HCT116 (cell line): ENCODE results near the gene FGGY. TPM values are rescaled to one million over a fixed set of nuclear protein-coding genes. Genes with fewer than 3 reads are reported as not detected.
A peak's percentile ranks its signal among the peaks of the same experiment; 100 is the strongest.

Source experiments
- ATAC-seq: fragments of 200-7000 bp; cut with Tn5 transposase; 2 replicates; pipeline ENCODE4 v1.9.1; 2020; ENCODE audit warnings: mild to moderate bottlenecking, moderate library complexity
- BruUV-seq: library from RNA; stranded (reverse); fragments of 400-500 nt; replicated peaks from 2 replicates; lab custom pipeline; 2021; lab: Mats Ljungman, UMichigan
- CTCF ChIA-PET: fragments of 300-600 bp; sonication (Branson Sonifier 250); formaldehyde crosslinking; loops from one replicate; lab custom pipeline; 2021; ENCODE audit warnings: antibody characterized with exemption; lab: Charles Lee
- POLR2A ChIA-PET: fragments of 300-600, 350-600 bp; sonication (Branson Sonifier 250); formaldehyde crosslinking; loops from one replicate; lab custom pipeline; 2021; ENCODE audit warnings: antibody characterized with exemption; lab: Charles Lee
- RAD21 ChIA-PET, 2 experiments: fragments of 300-600 bp; sonication (Branson Sonifier 250); formaldehyde crosslinking; loops; one replicate each; lab custom pipeline; 2023; ENCODE audit warnings: low total read pairs in 2 of 2; ENCODE audit not compliant: uncharacterized antibody in 2 of 2, unreplicated experiment in 2 of 2, low non-redundant PET in 1 of 2; lab: Charles Lee
- DNase-seq: peaks from one replicate; pipeline ENCODE4 v3.0.0-alpha.2; 2010; ENCODE audit warnings: low read depth, low spot score
- H2AFZ ChIP-seq: fragments of 200-600 bp; shearing (Covaris generic), sonication (generic); 2 replicates; pipeline ENCODE4 v1.6.1; 2017; ENCODE audit warnings: low read depth, mixed run types, mixed read lengths, antibody characterized with exemption, low read length; ENCODE audit not compliant: poor library complexity, severe bottlenecking
- H3K27ac ChIP-seq: 2 replicates; pipeline ENCODE4 v1.5.1; 2012; ENCODE audit warnings: low read depth, low read length
- H3K27me3 ChIP-seq: fragments of 200-600 bp; sonication (generic); 2 replicates; pipeline ENCODE4 v1.6.1; 2016; ENCODE audit warnings: mixed run types, low read length, mixed read lengths; ENCODE audit not compliant: insufficient read depth
- H3K36me3 ChIP-seq, 2 experiments: fragments of 200-500 bp in 1 of 2; fragments of 200-600 bp in 1 of 2; sonication (Bioruptor generic) in 1 of 2; sonication (generic) in 1 of 2; 2 replicates each; pipeline versions ENCODE4 v1.5.1 to v1.6.1; 2014 to 2016; ENCODE audit warnings: low read length in 2 of 2, inconsistent platforms in 1 of 2, mixed read lengths in 1 of 2, mixed run types in 1 of 2; ENCODE audit not compliant: insufficient read depth in 2 of 2, control insufficient read depth in 1 of 2
- H3K4me1 ChIP-seq, 2 experiments: fragments of 200-600 bp in 1 of 2; sonication (generic) in 1 of 2; 2 replicates each; pipeline versions ENCODE4 v1.5.1 to v1.6.1; 2012 to 2017; ENCODE audit warnings: low read length in 2 of 2, inconsistent platforms in 1 of 2, mild to moderate bottlenecking in 1 of 2, mixed read lengths in 1 of 2, mixed run types in 1 of 2, moderate library complexity in 1 of 2; ENCODE audit not compliant: insufficient read depth in 2 of 2, control insufficient read depth in 1 of 2
- H3K4me2 ChIP-seq: fragments of 200-600 bp; sonication (generic); 2 replicates; pipeline ENCODE4 v1.6.1; 2017; ENCODE audit warnings: mixed run types, low read length, mixed read lengths
- H3K4me3 ChIP-seq, 2 experiments: fragments of 200-600 bp in 1 of 2; sonication (generic) in 1 of 2; replicated peaks in 1 of 2; 2 replicates each; pipeline ENCODE4 v1.5.1; 2011 to 2016; ENCODE audit warnings: low read length in 2 of 2, control low read depth in 1 of 2, low read depth in 1 of 2, mild to moderate bottlenecking in 1 of 2, mixed read lengths in 1 of 2, mixed run types in 1 of 2
- H3K79me2 ChIP-seq: fragments of 200-600 bp; sonication (generic); 2 replicates; pipeline ENCODE4 v1.6.1; 2017; ENCODE audit warnings: mild to moderate bottlenecking, mixed run types, low read length, moderate library complexity, mixed read lengths; ENCODE audit not compliant: insufficient read depth
- H3K9ac ChIP-seq: fragments of 200-600 bp; sonication (generic); 2 replicates; pipeline ENCODE4 v1.6.1; 2016; ENCODE audit warnings: low read length, mixed read lengths
- H3K9me2 ChIP-seq: fragments of 200-600 bp; sonication (generic), shearing (Covaris generic); 2 replicates; pipeline ENCODE4 v1.6.1; 2017; ENCODE audit warnings: mixed run types, mild to moderate bottlenecking, moderate library complexity; ENCODE audit not compliant: insufficient read depth
- H3K9me3 ChIP-seq, 2 experiments: fragments of 200-500 bp in 1 of 2; fragments of 200-600 bp in 1 of 2; sonication (Bioruptor generic) in 1 of 2; sonication (generic) in 1 of 2; 2 replicates each; pipeline ENCODE4 v1.6.1; 2014 to 2017; ENCODE audit warnings: low read length in 2 of 2, mixed read lengths in 2 of 2, inconsistent platforms in 1 of 2, low read depth in 1 of 2, mild to moderate bottlenecking in 1 of 2, mixed run types in 1 of 2, moderate library complexity in 1 of 2; ENCODE audit not compliant: control insufficient read depth in 1 of 2, insufficient read depth in 1 of 2
- H4K20me1 ChIP-seq: fragments of 200-600 bp; sonication (generic), shearing (Covaris generic); 2 replicates; pipeline ENCODE4 v1.6.1; 2017; ENCODE audit warnings: mixed run types, mild to moderate bottlenecking, moderate library complexity; ENCODE audit not compliant: insufficient read depth
- CBX3 ChIP-seq: IDR thresholded peaks from 2 replicates; pipeline ENCODE4 v1.6.1; 2012; ENCODE audit warnings: low read depth
- CEBPB ChIP-seq: IDR thresholded peaks from 2 replicates; pipeline ENCODE4 v1.6.1; 2012; ENCODE audit warnings: low read depth
- EGR1 ChIP-seq: IDR thresholded peaks from 2 replicates; pipeline ENCODE4 v1.6.1; 2012; ENCODE audit warnings: low read depth
- ELF1 ChIP-seq: IDR thresholded peaks from 2 replicates; pipeline ENCODE4 v1.6.1; 2012; ENCODE audit warnings: low read depth, borderline replicate concordance
- EZH2 ChIP-seq: fragments of 200-600 bp; sonication (generic); IDR thresholded peaks from 2 replicates; pipeline ENCODE4 v1.6.1; 2017; ENCODE audit warnings: antibody characterized with exemption, mixed run types
- EZH2phosphoT487 ChIP-seq: fragments of 200-600 bp; IDR thresholded peaks from 2 replicates; pipeline ENCODE4 v1.6.1; 2018; ENCODE audit warnings: antibody characterized with exemption, borderline replicate concordance
- FOSL1 ChIP-seq: IDR thresholded peaks from 2 replicates; pipeline ENCODE4 v1.6.1; 2012; ENCODE audit warnings: low read depth
- POLR2A ChIP-seq: IDR thresholded peaks from 2 replicates; pipeline ENCODE4 v1.7.0; 2011; ENCODE audit warnings: borderline replicate concordance; ENCODE audit not compliant: insufficient read depth, insufficient read length; ENCODE audit errors: extremely low read depth
- POLR2AphosphoS5 ChIP-seq: IDR thresholded peaks from 2 replicates; pipeline ENCODE4 v1.6.1; 2011; ENCODE audit warnings: mild to moderate bottlenecking, low read depth, low read length, moderate library complexity
- RAD21 ChIP-seq: IDR thresholded peaks from 2 replicates; pipeline ENCODE4 v1.6.1; 2012; ENCODE audit warnings: low read depth, mild to moderate bottlenecking
- REST ChIP-seq: IDR thresholded peaks from 2 replicates; pipeline ENCODE4 v1.6.1; 2012; ENCODE audit warnings: low read depth
- SIN3A ChIP-seq: IDR thresholded peaks from 2 replicates; pipeline ENCODE4 v1.6.1; 2012; ENCODE audit warnings: low read depth
- SRF ChIP-seq: IDR thresholded peaks from 2 replicates; pipeline ENCODE4 v1.6.1; 2012; ENCODE audit warnings: low read depth
- TCF7L2 ChIP-seq: IDR thresholded peaks from 2 replicates; pipeline ENCODE4 v1.7.0; 2011; ENCODE audit warnings: borderline replicate concordance, inconsistent platforms; ENCODE audit not compliant: insufficient read depth, insufficient read length; ENCODE audit errors: extremely low read depth
- YY1 ChIP-seq: IDR thresholded peaks from 2 replicates; pipeline ENCODE4 v1.6.1; 2011; ENCODE audit warnings: low read length, low read depth, moderate library complexity, mild to moderate bottlenecking; ENCODE audit not compliant: insufficient replicate concordance; ENCODE audit errors: extremely low read depth
- ZFX ChIP-seq: fragments of 450-650 bp; IDR thresholded peaks from 2 replicates; pipeline ENCODE4 v1.6.1; 2017
- intact Hi-C: fragments of 100-400 bp; cut with micrococcal nuclease; formaldehyde crosslinking; loops from 2 replicates; pipeline ENCODE4 v1.10.0; 2022
- total RNA-seq: library from RNA; stranded (reverse); gene quantifications from one replicate; pipeline ENCODE4 v1.2.1, GENCODE V29; 2021; ENCODE audit not compliant: unreplicated experiment
- TF ChIP-seq, protein P1 (sequence below): IDR thresholded peaks from 2 replicates; pipeline ENCODE4 v1.6.1; 2012

The FGGY gene
- total RNA-seq, 1 experiment from 2014 or later, result 10.6 TPM

DNA sequence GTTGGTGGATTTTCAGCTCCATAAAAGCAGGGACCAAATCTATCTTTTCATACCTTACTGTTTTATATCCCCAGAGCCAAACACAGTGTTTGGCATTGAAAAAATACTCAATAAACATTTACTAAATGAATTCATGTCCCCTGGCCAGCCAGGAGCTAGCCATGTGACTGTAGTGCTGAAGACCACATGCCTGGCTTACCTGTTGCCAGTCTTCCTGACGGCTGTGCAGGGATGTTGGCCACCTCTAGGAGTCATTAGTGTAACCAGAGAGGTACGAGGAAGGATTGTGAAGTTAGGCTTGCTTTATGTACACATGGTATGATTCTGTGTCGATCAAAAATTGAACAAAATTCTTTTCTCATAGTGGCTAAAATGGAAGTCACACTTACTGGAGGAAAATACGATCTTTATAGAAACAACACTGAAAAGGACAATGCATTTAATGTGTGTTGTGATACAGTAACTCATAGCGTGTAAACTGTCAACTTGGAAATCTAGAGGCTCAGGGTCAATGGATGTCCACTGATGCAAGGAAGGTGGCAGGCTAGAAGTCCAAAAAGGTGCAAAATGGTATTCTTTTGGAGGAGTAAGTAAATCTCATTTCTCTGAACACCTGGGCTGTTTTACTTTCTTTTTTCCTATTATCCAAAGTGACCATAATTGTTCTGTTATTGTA is 60.9 kb downstream of the FGGY start:
- TF ChIP-seq YY1 (no peak), POLR2AphosphoS5 (no peak), POLR2A (no peak), SIN3A (no peak), ELF1 (no peak), FOSL1 (no peak), EZH2phosphoT487 (no peak), CEBPB (no peak), EGR1 (no peak), TCF7L2 (no peak), REST (peak; percentile 33), CBX3 (no peak), RAD21 (0 out of 2 replicates have a peak, but pooled peaks have one; percentile 3), ZFX (no peak), EZH2 (no peak), SRF (no peak)
- TF ChIP-seq, protein P1, sequence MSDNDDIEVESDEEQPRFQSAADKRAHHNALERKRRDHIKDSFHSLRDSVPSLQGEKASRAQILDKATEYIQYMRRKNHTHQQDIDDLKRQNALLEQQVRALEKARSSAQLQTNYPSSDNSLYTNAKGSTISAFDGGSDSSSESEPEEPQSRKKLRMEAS, result no peak
- TF ChIP-seq, all 23 proteins: peak for 2
- Histone ChIP-seq H3K9ac (no peak overlapping the region), H3K79me2 (no peaks in the 10 kb centered on the region), H3K27me3 (no peaks in the 10 kb centered on the region), H3K9me2 (no peaks in the 10 kb centered on the region), H3K27ac (no peak overlapping the region), H3K4me2 (no peak overlapping the region), H2AFZ (no peak overlapping the region), H4K20me1 (no peaks in the 10 kb centered on the region), H3K4me1 (peaks cover 0 to 4% of the 10 kb centered on the region in 2 experiments; a peak in 1 of 4 replicates), H3K4me3 (no peak overlapping the region), H3K36me3 (no peaks in the 10 kb centered on the region), H3K9me3 (no peaks in the 10 kb centered on the region)
- no TSS peak for BruUV-seq
- intact Hi-C loops, result no loop called here
- ChIA-PET CTCF (no interaction called here), POLR2A (no interaction called here), RAD21 (no interaction called here)
- ATAC-seq (no peak), DNase-seq (no peak)
